DMS114 treated with DMSO at 0.1 percent for 48 hours (cell line): ENCODE data around the gene ARHGEF3.
"Not testable (repeated sequence)": the region's sequence is repeated elsewhere in the genome, so short reads cannot be mapped to it uniquely, and the experiment has no call there.

Source experiments
- DNase-seq: peaks from one replicate; lab custom pipeline; 2025; ENCODE audit not compliant: unreplicated experiment; lab: John Stamatoyannopoulos, UW

Gene ARHGEF3

DNA sequence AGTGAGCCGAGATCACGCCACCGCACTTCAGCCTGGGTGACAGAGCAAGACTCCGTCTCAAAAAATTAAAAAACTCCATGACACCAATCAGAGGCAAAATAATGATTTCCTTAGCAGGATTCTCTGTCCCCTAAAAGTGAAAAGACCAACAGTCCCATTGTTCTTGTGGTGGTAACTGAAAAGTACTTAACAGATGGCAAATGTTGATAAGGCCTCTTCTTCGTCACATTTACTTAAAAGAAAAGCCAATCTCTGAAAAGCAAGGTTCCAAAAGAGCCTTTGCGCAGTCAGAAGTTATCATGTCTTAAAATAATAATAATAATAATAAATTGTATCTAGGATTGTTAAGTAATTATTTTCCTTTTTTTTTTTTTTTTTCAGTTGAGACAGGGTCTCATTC, 62.7 kb downstream of the ARHGEF3 start:
- no peak for DNase-seq

DNA sequence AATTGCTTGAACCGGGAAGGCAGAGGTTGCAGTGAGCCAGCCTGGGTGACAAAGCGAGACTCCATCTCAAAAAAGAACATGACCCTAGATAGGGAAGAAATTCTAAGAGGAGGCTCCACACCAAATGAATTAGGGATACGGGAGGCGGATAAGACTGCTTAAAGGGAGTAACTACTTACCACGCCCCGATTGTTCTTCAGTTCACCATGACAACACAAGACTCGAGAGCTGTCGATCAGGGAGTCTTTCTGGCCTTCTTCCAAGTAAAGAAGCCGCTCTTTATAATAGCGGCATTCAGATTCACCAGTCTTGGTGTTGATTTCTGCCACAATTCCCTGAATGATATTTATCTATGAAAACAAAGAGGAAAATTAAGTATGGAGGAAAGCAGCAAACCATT, 64.7 kb downstream of the ARHGEF3 start:
- no peak for DNase-seq

DNA sequence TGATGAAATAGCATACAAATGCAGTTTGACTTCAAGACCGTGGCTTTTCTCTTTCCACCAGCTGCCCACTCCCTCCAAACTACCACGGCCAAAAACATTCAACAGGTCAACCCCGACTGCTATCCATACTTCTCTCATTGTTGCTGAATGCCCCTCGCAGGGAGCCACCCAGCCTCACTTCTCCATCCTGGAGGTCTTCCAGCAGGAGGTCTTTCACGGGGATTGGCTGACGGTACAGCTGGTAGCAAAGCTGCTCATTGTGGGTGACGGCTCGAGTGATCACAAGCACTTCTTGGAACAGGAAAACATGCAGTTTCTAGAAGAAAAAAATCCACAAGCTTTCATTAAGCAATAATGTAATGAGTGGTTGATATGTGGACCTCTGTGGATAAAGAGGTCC, 69.6 kb downstream of the ARHGEF3 start:
- no peak for DNase-seq

DNA sequence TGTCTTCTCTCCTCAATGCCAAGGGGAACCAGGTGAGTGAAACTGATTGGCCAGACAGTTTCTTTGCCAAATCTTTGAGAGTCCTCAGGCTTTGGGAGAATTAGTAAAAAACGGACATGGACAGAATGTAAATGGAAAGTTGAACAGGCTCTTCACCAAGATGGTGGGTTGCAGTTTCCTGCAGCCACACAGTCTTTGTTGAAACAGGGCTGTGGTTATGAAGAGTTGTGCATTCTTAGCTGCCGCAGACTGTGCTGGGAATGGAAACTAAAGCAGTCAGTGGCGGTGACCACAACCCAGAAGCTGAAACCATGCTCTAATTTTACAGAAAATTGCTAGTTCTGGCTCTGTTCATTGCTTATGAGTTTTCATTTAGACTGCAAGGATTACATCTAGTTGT, 76.6 kb downstream of the ARHGEF3 start:
- no peak for DNase-seq

DNA sequence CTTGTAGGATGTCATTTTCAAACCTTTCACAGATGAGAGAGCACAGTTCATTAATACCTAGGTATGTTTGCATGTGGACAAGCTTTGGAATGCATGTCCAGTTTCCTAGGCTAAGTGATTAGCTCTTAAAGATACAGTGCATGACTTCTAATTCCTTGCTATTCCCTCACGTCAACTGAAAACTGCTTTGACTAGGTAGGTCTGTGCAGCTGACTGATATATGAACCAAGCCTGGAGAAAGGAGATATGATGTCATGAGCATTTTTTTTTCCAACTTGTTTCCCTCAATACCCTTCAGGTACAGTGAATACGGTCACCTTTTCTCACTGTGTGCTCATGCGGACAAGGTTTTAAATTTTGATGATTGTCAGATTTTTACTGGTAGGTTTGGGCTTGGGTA, 77.1 kb downstream of the ARHGEF3 start:
- no peak for DNase-seq

DNA sequence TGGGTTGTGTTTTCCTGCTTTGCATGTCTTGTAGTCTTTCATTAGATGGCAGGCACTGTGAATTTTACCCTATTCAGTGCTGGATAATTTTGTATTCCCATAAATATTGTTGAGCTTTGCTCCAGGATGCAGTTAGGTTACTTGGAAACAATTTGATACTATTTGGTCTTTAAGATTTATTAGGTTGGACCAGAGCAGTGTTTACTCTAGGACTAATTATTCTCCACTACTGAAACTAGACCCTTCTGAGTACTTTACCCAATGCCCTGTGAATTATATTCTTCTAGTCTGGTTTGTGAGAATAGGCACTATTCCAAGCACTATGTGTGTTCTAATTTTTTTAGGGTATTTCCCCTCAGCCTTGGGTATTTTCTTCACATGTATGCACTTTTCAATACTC, 80.9 kb downstream of the ARHGEF3 start:
- DNase-seq = no peak

DNA sequence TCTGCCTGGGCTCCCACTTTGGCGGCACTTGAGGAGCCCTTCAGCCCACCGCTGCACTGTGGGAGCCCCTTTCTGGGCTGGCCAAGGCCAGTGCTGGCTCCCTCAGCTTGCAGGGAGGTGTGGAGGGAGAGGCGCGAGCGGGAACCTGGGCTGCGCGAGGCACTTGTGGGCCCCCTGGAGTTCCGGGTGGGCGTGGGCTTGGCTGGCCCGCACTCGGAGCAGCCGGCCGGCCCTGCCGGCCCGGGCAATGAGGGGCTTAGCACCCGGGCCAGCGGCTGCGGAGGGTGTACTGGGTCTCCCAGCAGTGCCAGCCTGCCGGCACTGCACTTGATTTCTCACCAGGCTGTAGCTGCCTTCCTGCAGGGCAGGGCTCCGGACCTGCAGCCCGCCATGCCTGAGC, 82.9 kb downstream of the ARHGEF3 start:
- not testable (repeated sequence) for DNase-seq

DNA sequence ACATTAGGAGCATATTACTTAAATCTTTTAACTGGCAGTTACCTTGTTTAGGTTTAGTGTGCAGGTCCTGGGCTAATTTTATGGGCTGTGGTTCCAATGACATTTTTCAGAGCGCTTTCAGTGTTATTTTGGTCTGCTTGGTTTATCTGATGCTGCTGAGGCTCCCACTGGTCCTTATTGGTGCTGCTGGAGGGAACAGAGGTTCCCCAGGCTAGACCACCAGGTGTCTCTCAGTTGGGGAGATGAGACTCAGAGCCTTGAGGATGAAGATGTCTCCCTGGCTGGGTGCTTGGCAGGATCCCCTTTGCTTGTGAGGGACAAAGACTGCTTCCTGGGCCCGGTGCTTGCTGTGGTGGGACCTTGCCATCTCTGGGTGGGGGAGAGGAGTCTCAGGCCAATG, 90.4 kb downstream of the ARHGEF3 start:
- no peak for DNase-seq

DNA sequence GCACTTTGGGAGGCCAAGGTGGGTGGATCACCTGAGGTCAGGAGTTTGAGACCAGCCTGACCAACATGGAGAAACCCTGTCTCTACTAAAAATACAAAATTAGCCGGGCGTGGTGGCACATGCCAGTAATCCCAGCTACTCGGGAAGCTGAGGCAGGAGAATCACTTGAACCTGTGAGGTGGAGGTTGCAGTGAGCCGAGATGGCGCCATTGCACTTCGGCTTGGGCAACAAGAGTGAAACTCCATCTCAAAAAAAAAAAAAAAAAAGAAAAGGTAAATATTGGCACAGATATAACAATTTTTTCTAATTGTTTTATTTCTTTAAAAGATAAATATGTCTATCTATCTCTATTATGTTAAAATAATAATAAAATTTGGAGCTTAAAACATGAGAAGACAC, 94.3 kb downstream of the ARHGEF3 start:
- not testable (repeated sequence) for DNase-seq

DNA sequence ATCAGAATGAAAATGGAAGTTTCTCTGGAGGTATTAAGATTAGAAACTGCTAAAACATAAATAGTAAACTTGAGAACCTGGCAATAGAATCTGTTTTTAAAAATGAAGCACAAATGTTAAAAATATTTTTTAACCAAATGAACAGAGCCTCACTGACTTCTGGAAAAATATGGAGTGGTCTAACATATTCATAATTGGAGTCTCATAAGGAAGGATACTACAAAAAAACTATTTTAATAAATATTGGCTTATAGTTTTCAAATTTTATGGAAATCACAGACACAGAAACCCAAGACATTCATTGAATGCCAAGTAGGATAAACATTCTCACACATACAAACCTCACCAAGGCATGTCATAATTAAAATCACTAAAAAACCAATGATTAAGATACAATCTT, 95.1 kb downstream of the ARHGEF3 start:
- no peak for DNase-seq

DNA sequence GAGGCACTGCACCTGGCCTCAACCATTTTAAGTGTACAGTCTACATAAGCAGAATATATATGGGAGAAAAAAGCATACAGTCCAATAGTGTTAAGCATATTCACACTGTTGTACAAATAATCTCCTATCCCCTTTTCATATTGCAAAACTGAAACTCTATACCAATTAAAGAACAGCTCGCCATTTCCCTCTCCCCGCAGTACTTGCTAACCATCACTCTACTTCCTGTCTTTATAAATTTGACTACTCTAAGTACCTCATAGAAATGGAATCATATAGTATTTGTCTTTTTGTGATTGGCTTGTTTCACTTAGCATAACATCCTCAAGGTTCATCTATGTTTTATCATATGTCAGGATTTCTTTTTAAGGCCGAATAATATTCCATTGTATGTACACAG, 97.0 kb downstream of the ARHGEF3 start:
- no peak for DNase-seq

DNA sequence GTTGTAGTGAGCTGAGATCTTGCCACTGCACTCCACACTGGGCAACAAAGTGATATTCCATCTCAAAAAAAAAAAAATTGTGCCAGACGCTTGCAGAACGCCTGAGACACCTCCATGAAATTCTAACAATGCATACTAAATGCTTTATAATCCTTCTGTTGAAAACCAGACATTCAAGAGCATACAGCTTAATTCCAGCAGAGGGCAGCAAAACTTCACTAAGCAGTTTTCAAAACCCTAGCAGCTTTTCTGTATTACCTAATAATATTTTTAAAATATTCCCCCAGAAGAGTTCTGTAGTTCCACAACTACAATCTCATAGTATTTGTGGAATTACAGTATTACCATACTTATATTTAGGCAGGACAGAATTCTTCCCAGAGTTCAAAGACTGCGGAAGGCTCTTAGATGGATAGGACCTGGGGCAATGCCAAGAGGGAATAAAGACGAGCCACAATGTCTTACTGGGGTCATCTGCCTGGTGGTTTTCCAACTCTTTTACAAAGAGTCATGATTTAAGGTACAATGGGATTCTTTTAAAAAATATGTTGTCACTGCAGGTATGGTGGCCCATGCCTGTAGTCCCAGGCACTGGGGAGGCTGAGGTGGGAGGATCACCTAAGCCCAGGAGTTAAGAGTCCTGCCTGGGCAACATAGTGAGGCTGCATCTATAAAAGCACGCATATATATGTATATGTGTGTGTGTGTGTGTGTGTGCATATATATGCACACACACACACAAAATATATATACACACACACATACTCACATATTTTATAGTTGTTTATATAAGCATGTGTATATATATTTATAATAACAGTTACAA, 99.0 kb downstream of the ARHGEF3 start:
- peak; percentile 65 for DNase-seq

DNA sequence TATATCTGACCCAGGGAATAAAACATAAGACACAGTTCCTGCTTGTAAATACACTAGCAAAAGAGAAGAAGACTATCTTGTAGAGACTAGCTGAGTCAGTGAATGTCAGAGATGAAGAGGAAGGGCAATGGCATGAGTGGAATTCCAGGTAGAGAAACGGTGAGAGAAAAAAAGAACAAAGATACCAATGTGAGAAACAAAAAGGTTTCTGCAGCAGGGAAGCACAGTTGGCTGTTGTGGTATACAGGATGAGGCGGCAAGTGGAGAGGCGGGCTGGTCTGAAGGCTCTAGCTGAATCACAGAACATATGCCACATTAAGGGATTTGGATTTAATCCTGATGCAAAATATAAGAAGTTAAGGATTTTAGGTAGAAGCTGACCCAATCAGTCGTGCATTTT, 101.6 kb downstream of the ARHGEF3 start:
- DNase-seq = no peak

DNA sequence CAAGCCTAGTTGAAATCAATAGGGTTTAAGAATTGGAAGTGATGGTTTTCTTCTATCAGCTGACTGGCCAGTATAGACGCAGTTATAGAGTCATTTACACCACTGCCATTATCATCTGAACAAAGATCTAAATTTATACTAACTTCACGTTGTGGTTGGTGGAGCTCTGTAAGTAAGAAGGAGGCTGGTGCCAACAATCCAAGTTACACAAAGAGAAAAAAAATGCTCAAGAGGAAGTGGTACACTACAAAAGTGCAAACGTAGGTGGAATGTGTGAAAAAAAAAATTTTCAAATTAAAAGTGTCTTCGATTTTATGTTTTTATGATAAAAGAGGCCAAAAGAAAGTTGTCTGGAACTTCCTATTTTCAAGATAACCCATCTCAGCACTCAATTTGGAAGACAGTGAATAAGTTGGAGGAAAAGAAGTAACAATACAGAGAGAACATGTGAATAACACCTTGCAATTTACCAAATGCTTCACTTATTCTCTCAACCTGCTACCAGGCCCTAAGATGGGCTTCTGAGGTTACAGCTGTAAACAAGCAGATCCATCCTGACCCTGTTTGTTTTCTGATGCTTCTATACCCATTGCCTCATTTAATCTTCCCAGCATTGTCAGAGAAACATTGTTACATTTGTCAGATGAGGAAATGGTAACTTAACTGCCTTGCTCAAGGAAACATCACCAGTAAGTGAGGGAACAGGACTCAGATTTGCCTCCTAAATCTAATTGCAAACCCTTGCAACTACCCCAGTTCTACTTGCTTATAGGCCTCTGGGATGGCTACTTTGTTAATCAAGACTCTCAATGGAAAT, 106.7 kb downstream of the ARHGEF3 start:
- no peak for DNase-seq

DNA sequence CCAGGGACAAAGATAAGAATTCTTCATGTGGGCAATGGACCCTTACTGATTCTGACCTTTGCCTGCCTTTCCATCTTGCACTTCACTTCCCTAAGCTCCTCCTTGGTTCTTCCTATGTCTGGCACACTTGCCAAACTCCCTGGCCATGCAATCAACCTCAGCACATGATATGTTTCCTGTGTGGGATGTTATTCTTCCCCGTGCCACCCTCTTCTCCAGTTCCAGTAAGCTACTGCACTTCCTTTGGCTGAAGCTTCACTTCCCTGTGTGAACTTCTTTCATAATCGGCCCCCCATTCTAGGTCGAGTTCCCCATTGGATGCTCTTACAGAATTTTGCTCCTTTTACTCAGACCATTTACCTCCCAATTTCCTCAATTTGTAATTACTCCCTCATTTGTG, 108.0 kb downstream of the ARHGEF3 start:
- no peak for DNase-seq

DNA sequence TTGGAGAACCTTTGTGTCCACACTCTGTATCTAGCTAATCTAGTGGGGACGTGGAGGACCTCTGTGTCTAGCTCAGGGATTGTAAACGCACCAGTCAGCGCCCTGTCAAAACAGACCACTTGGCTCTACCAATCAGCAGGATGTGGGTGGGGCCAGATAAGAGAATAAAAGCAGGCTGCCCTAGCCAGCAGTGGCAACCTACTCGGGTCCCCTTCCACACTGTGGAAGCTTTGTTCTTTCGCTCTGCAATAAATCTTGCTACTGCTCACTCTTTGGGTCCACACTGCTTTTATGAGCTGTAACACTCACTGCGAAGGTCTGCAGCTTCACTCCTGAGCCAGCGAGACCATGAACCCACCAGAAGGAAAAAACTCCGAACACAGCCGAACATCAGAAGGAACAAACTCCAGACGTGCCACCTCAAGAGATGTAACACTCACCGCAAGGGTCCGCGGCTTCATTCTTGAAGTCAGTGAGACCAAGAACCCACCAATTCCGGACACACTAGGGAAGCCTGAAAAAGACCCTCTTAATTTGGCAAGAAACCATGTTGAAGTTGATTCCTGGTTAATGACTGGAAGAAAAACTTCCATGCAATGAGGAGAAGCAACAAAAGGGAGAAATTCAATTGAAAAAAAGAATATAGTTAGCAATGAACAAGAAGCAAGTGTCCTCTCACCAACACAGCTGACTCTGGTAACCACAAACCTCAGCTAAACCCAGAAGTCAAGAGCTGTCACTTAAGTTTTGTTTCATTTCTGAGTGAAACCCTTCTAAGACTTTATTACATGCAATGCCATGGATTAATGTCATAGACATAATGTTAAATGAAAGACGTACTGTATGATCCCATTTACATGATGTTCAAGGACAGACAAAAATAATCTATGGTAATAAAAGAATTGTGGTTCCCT, 109.0 kb downstream of the ARHGEF3 start:
- not testable (repeated sequence) for DNase-seq

DNA sequence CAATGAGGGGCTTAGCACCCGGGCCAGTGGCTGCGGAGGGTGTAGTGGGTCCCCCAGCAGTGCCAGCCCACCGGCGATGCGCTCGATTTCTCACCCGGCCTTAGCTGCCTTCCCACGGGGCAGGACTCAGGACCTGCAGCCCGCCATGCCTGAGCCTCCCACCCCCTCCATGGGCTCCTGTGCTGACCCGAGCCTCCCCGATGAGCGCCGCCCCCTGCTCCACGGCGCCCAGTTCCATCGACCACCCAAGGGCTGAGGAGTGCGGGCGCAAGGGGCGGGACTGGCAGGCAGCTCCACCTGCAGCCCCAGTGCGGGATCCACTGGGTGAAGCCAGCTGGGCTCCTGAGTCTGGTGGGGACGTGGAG, 109.8 kb downstream of the ARHGEF3 start:
- not testable (repeated sequence) for DNase-seq

DNA sequence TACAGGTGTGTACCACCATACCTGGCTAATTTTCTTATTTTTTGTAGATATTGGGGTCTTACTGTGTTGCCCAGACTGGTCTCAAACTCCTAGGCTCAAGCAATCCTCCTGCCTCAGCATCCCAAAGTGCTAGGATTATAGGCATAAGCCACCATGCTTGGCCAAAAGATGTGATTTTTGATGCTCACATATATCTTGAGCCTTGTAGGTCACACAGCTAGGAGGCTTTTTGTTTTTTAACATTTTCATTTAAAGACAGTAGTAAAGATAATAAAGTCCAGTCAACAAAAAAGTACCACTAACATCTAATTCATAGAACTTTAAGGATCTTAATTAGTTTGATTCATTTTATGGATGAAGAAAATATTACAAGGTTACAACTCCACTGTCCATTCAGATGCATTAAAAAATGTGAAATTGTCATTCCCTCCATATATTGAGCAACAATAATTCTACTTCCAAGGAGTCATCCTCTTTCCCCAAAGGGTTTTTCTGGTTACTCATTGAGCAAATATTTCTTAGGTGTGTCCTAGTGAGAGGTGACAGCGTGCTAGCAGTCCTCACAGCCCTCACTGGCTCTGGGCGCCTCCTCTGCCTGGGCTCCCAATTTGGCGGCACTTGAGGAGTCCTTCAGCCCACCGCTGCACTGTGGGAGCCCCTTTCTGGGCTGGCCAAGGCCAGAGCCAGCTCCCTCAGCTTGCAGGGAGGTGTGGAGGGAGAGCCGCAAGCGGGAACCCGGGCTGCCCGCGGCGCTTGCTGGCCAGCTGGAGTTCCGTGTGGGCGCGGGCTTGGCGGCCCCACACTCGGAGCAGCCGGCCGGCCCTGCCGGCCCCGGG, 110.4 kb downstream of the ARHGEF3 start:
- no peak for DNase-seq

DNA sequence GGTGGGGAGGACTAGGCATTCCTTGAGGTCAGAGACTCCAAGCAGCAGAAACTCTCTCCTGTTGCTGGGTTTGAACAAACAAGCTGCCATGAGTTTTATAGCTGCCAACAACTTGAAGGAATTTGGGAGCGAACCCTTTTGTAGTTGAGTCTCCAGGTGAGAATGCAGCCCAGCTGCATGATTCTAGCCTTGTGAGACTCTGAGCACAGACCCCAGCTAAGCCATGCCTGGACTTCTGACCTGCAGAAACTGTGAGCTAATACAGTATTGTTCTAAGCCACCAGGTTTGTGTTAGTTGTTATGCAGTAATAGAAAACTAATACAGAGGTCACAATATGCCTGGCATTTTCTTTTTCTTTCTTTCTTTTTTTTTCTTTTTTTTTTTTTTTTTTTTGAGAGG, 112.4 kb downstream of the ARHGEF3 start:
- no peak for DNase-seq

DNA sequence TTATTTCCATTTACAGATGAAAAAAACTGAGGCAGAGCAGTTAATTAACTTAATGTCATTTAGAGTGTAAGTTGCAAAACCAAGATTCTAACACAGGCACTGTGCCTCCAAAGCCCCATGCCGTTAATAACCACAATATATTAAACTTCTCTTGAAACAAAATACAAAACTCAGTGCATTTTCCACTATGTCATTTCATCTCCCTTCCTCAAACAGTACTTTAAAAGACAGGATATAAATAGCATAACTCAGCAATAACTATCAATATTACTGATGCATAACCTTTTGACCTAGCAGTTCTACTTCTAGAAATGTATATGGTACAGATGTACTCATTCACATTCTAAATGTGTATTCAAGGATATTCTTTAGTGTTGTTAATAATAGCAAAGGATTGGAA, 113.6 kb downstream of the ARHGEF3 start:
- no peak for DNase-seq

DNA sequence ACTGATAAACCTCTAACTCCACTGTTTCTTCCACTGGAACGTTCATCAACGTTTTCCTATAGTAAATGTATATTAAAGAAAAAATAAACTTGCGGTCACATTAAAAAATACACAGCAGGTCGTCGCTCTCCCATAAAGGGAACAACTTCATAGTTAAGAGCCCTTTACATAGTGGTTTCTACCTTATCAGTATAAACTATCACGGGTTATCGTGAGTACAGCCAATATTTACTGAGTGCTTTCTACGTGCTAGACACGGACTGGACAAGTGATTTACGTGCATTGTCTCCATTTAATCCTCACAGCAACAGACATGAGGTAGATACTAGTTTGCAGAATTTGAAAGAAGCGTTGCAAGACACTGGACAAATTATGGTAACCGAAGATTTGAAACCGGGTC, 117.7 kb downstream of the ARHGEF3 start:
- no peak for DNase-seq
